GM21381 (cell line): ENCODE results near the gene GAL3ST2.
A peak's percentile ranks its signal among the peaks of the same experiment; 100 is the strongest.

ENCODE experiments used
- ATAC-seq: cut with Tn5 transposase; IDR thresholded peaks from one replicate; pipeline ENCODE4 v1.9.1; 2021; ENCODE audit warnings: mild to moderate bottlenecking, moderate library complexity; ENCODE audit not compliant: unreplicated experiment

The GAL3ST2 gene

GRCh38 chr2:241842620-241843211, 66.1 kb downstream of the GAL3ST2 start:
- no peak for ATAC-seq

- no peak for ATAC-seq
Measured at GRCh38 chr2:241843321-241844065, 66.9 kb downstream of the GAL3ST2 start.

GRCh38 chr2:241844066-241844728, 67.6 kb downstream of the GAL3ST2 start:
- peak; percentile 60 for ATAC-seq

- ATAC-seq: no peak
Measured at GRCh38 chr2:241844831-241845578, 68.4 kb downstream of the GAL3ST2 start.

GRCh38 chr2:241846406-241846805, 69.8 kb downstream of the GAL3ST2 start:
- ATAC-seq: no peak

GRCh38 chr2:241848761-241849615, 72.4 kb downstream of the GAL3ST2 start:
- ATAC-seq: no peak

GRCh38 chr2:241849616-241850543, 73.3 kb downstream of the GAL3ST2 start:
- no peak for ATAC-seq

- no peak for ATAC-seq
Measured at GRCh38 chr2:241850544-241851324, 74.1 kb downstream of the GAL3ST2 start.

- ATAC-seq: no peak
Measured at GRCh38 chr2:241851325-241852115, 74.9 kb downstream of the GAL3ST2 start.

GRCh38 chr2:241852116-241852980, 75.7 kb downstream of the GAL3ST2 start:
- no peak for ATAC-seq

GRCh38 chr2:241852981-241853631, 76.5 kb downstream of the GAL3ST2 start:
- no peak for ATAC-seq
